HG03064 (cell line): ENCODE measurements around the gene NR3C1.

ENCODE experiments used
- ATAC-seq: cut with Tn5 transposase; IDR thresholded peaks from one replicate; pipeline ENCODE4 v1.9.1; 2021; ENCODE audit warnings: low read depth; ENCODE audit not compliant: unreplicated experiment

Gene NR3C1

DNA sequence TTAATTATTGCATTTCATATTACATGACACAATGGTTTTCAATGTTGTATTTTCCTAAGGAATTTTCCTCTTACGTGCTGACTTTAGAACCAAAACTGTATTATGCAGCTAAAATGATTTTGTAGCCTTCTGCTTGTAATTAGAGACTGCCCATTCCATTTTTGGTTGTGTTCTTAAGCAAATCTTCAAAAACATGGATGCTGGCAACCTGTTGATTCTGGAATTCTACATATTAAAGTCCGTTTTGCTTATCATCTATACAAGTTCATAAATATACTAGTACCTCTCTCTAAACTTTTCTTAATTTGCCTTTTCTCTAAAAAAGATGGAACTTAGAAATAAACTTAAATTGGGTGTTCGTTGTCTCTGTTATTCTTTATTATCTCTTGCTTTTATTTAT lies 88.3 kb downstream of the NR3C1 start:
- ATAC-seq: no peak

DNA sequence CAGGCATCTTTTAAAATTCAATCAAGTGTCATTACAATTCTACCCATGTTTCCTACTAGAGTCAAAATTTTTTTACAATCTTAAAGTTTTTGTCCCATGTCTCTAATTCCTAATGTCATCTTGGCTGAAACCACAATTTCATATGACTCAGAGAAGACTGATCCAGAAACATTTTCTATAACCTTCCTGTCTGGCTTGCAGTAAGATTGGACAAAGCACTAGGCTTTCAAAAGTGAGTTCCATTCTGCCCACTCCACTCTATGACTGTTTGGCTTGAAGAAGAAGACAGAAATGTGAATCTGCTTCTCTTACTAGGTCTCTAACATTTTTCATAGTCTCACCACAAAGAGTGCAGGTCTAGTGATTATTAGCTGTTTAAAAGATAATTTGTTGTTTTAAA lies 88.8 kb downstream of the NR3C1 start:
- ATAC-seq: no peak

DNA sequence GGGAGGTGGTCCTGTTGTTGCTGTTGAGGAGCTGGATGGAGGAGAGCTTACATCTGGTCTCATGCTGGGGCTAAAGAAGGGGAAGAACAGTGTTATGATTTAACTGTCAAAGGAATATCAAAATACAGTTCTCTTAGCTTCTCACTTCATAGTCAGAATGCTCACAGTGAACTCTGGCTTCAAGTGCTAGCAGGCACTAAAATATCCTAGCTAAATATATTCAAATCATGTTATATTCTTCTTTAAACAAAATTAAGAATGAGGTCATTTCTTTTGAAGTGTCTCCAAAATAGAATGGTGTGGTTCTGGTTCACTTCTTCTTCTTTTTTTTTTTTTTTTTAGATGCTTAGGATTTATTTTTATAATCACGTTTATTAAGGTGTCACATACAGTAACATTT lies 89.4 kb downstream of the NR3C1 start:
- ATAC-seq: no peak

DNA sequence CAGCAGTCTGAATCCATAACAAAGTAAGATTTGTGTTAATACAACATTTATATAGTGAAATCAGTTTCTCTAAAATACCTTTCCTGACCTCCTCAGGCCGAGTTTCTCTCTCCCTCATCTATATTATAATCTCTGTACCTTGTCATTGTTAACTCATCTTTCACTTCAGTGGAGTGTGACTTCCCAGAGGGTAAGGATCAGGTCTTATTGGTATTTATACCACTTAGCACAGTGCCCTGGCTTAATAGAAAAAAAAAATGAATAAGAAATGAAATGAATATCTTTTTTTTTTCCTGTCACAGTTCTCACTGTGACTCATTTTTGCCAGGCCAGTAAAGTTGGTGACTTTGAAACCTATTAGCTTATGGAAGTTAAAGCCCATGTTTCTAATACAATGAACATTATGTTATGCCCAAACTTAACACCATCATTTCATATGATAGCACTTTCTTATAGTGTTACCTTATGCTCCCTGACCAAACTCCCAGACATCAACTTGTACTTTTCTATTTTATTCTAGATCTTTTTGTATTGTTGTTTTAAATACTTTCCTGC lies 90.1 kb downstream of the NR3C1 start:
- ATAC-seq: no peak

DNA sequence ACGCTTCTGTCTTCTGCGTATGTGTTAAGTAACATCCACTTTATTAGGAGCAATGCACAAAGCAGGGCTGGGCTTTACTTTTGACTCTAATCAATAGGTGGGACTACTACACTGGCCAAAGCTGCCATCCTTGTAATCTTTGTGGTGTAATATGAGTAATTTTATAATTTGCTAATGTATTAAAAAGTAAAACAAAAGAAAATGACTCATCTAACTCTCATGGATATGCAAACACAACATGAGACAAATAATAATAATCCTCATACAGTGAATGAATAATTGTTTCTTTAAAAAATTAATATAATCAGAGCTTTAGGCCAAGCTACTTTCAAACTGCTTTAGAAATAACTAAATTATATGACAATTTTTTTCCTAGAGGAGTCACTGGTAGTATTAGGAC lies 90.7 kb downstream of the NR3C1 start:
- no peak for ATAC-seq

- ATAC-seq: no peak
Observed at GRCh38 chr5:143311955-143312354, 91.5 kb downstream of the NR3C1 start.

- ATAC-seq: no peak
Observed at GRCh38 chr5:143311428-143311827, 92.1 kb downstream of the NR3C1 start.

- no peak for ATAC-seq
Observed at GRCh38 chr5:143309661-143310431, 93.6 kb downstream of the NR3C1 start.

- ATAC-seq: no peak
Observed at GRCh38 chr5:143308731-143309130, 94.8 kb downstream of the NR3C1 start.

GRCh38 chr5:143306040-143306439 lies 97.4 kb downstream of the NR3C1 start:
- ATAC-seq: no peak

- ATAC-seq: no peak
Observed at GRCh38 chr5:143304836-143305475, 98.5 kb downstream of the NR3C1 start.

GRCh38 chr5:143302341-143303045 lies 101.0 kb downstream of the NR3C1 start:
- ATAC-seq: no peak

DNA sequence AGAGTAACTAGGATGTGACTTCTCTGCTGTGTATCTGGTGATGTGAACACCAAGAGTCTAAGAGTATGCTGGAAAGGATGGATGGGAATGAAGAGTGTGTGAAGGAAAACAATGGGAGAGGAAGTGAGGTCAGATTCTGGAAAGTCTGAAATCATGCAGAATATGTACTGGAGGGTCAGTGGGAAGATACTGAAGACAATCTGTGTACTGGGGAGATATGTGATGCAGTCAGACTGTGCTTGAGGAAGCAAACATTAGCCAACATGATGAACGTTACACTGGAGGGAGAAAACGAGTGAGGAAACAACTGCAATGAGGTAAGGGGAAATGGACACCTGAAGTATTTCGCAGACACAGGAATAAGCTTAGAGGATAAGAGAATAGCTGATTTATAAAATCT lies 105.7 kb downstream of the NR3C1 start:
- ATAC-seq: no peak

- ATAC-seq: no peak
Observed at GRCh38 chr5:143290125-143290524, 113.4 kb downstream of the NR3C1 start.

DNA sequence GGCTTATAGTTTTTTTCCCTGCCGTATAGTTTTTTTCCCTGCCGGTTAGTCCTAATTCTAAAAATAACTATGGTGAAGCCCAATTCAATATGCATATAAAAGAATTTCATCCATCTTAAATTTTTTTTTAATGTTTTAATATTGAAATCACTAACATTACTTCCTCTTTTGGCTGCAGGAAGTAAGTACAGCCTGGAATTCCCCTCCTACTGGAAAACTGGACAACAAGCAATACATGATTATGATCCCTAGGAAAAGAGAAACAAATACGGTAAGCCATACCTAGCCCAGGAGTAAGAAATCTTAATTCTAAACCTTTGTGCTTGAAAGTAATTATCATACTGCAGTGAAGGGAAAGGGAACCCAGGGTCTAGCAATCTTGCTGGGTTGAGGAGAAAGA lies 119.0 kb downstream of the NR3C1 start:
- no peak for ATAC-seq

DNA sequence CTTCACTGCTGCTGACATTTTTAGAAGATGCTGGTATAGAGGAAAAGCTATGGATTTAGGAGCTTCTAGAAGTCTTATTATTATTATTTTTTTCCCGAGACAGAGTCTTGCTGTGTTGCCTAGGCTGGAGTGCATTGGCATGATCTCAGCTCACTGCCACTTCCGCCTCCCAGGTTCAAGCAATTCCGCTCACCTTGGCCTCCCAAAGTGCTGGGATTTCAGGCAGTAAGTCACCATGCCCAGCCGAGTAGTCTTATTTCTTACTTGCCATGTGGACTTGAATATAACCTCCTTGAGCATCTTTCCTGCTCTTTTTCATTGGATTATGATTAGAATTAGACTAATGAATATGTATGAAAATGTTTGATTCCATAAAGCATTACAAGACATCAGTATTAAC lies 119.5 kb downstream of the NR3C1 start:
- ATAC-seq: no peak

DNA sequence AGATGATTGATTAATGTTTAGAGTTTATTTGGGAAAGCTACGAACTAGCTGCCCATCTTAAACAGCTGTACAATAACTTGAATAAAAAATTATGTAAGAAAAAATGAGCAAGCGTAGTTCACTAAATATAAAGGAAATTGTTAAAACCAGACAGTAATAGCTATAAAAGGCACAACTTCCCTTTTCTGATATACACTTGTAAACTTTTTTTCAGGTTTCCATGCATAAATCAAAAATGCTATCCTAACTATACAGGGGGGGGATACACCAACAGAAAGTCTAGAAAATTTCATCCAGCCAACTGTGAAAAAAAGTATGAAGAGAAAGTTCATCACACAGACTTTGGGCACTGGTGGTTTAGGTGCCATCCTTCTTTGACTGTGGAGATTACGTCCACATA lies 122.3 kb downstream of the NR3C1 start:
- no peak for ATAC-seq

- no peak for ATAC-seq
Observed at GRCh38 chr5:143279698-143280097, 123.8 kb downstream of the NR3C1 start.

GRCh38 chr5:143277536-143277935 lies 126.0 kb downstream of the NR3C1 start:
- ATAC-seq: no peak

GRCh38 chr5:143275512-143276363 lies 127.7 kb downstream of the NR3C1 start:
- no peak for ATAC-seq

GRCh38 chr5:143274952-143275351 lies 128.5 kb downstream of the NR3C1 start:
- no peak for ATAC-seq
